Ishikawa (cell line): ENCODE results near the gene TMEM243.

Experiments
- CEBPB ChIP-seq: IDR thresholded peaks from 2 replicates; pipeline ENCODE4 v1.6.1; 2012
- CREB1 ChIP-seq: IDR thresholded peaks from 2 replicates; pipeline ENCODE4 v1.6.1; 2012; ENCODE audit warnings: low read depth
- EGR1 ChIP-seq: IDR thresholded peaks from 2 replicates; pipeline ENCODE4 v1.6.1; 2012
- EP300 ChIP-seq: IDR thresholded peaks from 2 replicates; pipeline ENCODE4 v1.6.1; 2012; ENCODE audit warnings: borderline replicate concordance
- FOXM1 ChIP-seq: IDR thresholded peaks from 2 replicates; pipeline ENCODE4 v1.6.1; 2012; ENCODE audit warnings: low read depth, borderline replicate concordance
- MAX ChIP-seq: IDR thresholded peaks from 2 replicates; pipeline ENCODE4 v1.6.1; 2012
- NFIC ChIP-seq: IDR thresholded peaks from 2 replicates; pipeline ENCODE4 v1.6.1; 2012
- RAD21 ChIP-seq: IDR thresholded peaks from 2 replicates; pipeline ENCODE4 v1.6.1; 2012; ENCODE audit warnings: low read depth
- TAF1 ChIP-seq: IDR thresholded peaks from 2 replicates; pipeline ENCODE4 v1.6.1; 2012; ENCODE audit warnings: low read depth, mild to moderate bottlenecking
- TCF12 ChIP-seq: IDR thresholded peaks from 2 replicates; pipeline ENCODE4 v1.6.1; 2012; ENCODE audit warnings: low read depth
- TEAD4 ChIP-seq: IDR thresholded peaks from 2 replicates; pipeline ENCODE4 v1.6.1; 2012
- USF1 ChIP-seq: IDR thresholded peaks from 2 replicates; pipeline ENCODE4 v1.6.1; 2012
- YY1 ChIP-seq: IDR thresholded peaks from 2 replicates; pipeline ENCODE4 v1.6.1; 2012; ENCODE audit warnings: low read depth
- ZBTB7A ChIP-seq: IDR thresholded peaks from 2 replicates; pipeline ENCODE4 v1.6.1; 2012; ENCODE audit warnings: low read depth
- TF ChIP-seq, protein P1 (sequence below): IDR thresholded peaks from 2 replicates; pipeline ENCODE4 v1.6.1; 2012; ENCODE audit warnings: low read depth, mild to moderate bottlenecking

The TMEM243 gene

GRCh38 chr7:87199700-87200450 lies 19.7 kb downstream of the TMEM243 start:
- TF ChIP-seq CREB1 (no peak), NFIC (no peak), TCF12 (no peak), EGR1 (no peak), TEAD4 (no peak), ZBTB7A (no peak), FOXM1 (no peak), EP300 (no peak), TAF1 (no peak), RAD21 (no peak), USF1 (no peak), YY1 (no peak), MAX (no peak), CEBPB (no peak)
- TF ChIP-seq, protein P1, sequence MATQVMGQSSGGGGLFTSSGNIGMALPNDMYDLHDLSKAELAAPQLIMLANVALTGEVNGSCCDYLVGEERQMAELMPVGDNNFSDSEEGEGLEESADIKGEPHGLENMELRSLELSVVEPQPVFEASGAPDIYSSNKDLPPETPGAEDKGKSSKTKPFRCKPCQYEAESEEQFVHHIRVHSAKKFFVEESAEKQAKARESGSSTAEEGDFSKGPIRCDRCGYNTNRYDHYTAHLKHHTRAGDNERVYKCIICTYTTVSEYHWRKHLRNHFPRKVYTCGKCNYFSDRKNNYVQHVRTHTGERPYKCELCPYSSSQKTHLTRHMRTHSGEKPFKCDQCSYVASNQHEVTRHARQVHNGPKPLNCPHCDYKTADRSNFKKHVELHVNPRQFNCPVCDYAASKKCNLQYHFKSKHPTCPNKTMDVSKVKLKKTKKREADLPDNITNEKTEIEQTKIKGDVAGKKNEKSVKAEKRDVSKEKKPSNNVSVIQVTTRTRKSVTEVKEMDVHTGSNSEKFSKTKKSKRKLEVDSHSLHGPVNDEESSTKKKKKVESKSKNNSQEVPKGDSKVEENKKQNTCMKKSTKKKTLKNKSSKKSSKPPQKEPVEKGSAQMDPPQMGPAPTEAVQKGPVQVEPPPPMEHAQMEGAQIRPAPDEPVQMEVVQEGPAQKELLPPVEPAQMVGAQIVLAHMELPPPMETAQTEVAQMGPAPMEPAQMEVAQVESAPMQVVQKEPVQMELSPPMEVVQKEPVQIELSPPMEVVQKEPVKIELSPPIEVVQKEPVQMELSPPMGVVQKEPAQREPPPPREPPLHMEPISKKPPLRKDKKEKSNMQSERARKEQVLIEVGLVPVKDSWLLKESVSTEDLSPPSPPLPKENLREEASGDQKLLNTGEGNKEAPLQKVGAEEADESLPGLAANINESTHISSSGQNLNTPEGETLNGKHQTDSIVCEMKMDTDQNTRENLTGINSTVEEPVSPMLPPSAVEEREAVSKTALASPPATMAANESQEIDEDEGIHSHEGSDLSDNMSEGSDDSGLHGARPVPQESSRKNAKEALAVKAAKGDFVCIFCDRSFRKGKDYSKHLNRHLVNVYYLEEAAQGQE: no peak

- TF ChIP-seq TCF12 (no peak), EP300 (no peak), USF1 (no peak), CEBPB (no peak), ZBTB7A (no peak), TAF1 (no peak), NFIC (no peak), EGR1 (no peak), FOXM1 (no peak), MAX (no peak), CREB1 (no peak), TEAD4 (no peak), YY1 (no peak), RAD21 (no peak)
- TF ChIP-seq, protein P1: no peak
These were observed 20.3 kb downstream of the TMEM243 start for GRCh38 chr7:87199241-87199640.

DNA sequence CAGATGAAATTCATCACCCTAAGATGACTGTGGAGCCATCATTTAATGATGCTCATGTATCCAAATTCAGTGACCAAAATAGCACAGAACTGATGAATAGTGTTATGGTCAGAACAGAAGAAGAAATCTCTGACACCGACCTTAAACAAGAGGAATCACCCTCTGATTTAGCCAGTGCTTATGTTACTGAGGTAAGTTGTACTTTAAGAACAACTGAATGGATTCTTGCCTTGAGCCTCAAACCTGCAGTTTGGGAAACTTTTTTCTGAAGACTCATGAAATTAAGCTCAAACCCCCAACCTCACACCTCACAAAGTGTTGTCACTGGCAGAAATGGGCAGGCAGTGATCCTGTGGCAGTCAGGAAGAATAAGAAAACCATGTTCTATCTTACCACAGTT lies 25.6 kb downstream of the TMEM243 start:
- TF ChIP-seq TEAD4 (no peak), CEBPB (no peak), YY1 (no peak)

DNA sequence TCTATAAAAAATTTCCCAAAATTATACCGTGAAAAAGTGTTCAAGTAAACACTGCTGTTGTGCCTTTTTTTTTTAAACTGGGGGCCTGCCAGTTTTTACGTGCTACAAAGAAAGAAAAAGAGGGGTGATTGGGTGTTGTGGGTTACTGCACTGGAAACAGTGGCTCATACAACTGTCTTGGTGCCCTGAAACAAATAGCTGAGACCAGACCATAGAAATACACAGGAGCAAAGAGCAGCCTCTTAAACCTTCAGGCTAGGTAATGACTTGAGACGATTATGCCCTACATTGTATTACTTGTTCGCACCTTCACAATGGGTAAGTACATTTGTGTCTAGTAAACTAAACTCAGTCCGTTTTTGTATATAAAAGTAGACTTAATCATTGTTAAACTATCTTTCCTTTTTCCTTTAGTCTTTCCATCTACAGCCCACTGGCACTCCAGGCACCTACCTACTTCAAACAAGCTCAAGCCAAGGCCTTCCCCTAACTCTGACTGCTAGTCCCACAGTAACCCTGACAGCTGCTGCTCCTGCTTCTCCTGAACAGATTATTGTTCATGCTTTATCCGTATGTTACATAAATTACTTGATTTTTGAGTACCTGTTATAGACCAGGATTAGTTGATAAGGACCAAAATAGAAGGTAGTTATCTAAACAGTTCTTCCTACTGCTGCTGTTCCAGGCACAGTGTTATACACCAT lies 26.6 kb downstream of the TMEM243 start:
- TF ChIP-seq EGR1 (no peak), EP300 (no peak), FOXM1 (no peak), CREB1 (no peak), NFIC (no peak), TCF12 (no peak), RAD21 (no peak), USF1 (no peak), CEBPB (no peak), MAX (no peak)
- TF ChIP-seq, protein P1: no peak
